Gastrocnemius medialis (tissue), 4 donors: Measurements from ENCODE around the gene EIF4H. TPM values are rescaled to one million over a fixed set of nuclear protein-coding genes. Genes with fewer than 3 reads are reported as not detected.

ENCODE experiments used
- ATAC-seq, 2 donors: fragments of 150-250 bp; one replicate each; pipeline ENCODE4 v1.9.1; 2016
- DNase-seq, 2 donors: peaks; one replicate each; pipeline ENCODE4 v3.0.0-alpha.2; 2019
- H3K27ac ChIP-seq, 4 donors: fragments of 200-600 bp; sonication (generic); 1 replicate in 1 of 4; 2 replicates in 3 of 4; pipeline ENCODE4 v1.5.1; 2016 to 2018; ENCODE audit warnings: mild to moderate bottlenecking in 2 of 4, moderate library complexity in 1 of 4
- H3K27me3 ChIP-seq, 3 donors: fragments of 200-600 bp; sonication (generic) in 2 of 3; 1 replicate in 1 of 3; 2 replicates in 2 of 3; pipeline versions ENCODE4 v1.5.1 to v1.6.0; 2016 to 2019; ENCODE audit warnings: mild to moderate bottlenecking in 1 of 3, moderate library complexity in 1 of 3
- H3K36me3 ChIP-seq, 2 donors: fragments of 200-600 bp; sonication (generic) in 1 of 2; one replicate each; pipeline ENCODE4 v1.5.1; 2017 to 2018
- H3K4me1 ChIP-seq, 2 donors: fragments of 200-600 bp; sonication (generic) in 1 of 2; one replicate each; pipeline ENCODE4 v1.5.1; 2016 to 2017; ENCODE audit warnings: mild to moderate bottlenecking in 2 of 2
- H3K4me3 ChIP-seq, 4 donors: fragments of 200-600 bp; sonication (generic) in 3 of 4; 1 replicate in 1 of 4; 2 replicates in 3 of 4; pipeline ENCODE4 v1.5.1; 2016 to 2019; ENCODE audit warnings: mild to moderate bottlenecking in 2 of 4
- H3K9me3 ChIP-seq, 3 donors: fragments of 200-600 bp; sonication (generic) in 2 of 3; 1 replicate in 1 of 3; 2 replicates in 2 of 3; pipeline ENCODE4 v1.5.1; 2016 to 2019
- CTCF ChIP-seq, 5 experiments: fragments of 450-650 bp in 3 of 5; fragments of 200-600 bp in 2 of 5; sonication (generic) in 2 of 5; IDR thresholded peaks in 4 of 5; conservative IDR thresholded peaks in 1 of 5; 1 replicate in 4 of 5; 2 replicates in 1 of 5; pipeline ENCODE4 v1.5.1; 2016 to 2019; ENCODE audit warnings: antibody characterized with exemption in 5 of 5, mild to moderate bottlenecking in 3 of 5, moderate library complexity in 3 of 5
- POLR2A ChIP-seq, 2 donors: fragments of 450-650 bp; IDR thresholded peaks; one replicate each; pipeline ENCODE4 v1.6.1; 2017; ENCODE audit warnings: antibody characterized with exemption in 2 of 2, mild to moderate bottlenecking in 2 of 2, moderate library complexity in 2 of 2
- in situ Hi-C, 4 donors: fragments of 200-750 bp; cut with MboI; loops; one replicate each; pipeline versions ENCODE4 v1.15.0 to v1.8.0; 2017; ENCODE audit warnings: low sequenced_read_pairs in 4 of 4
- intact Hi-C: fragments of 100-400 bp; cut with DNase I; formaldehyde crosslinking; loops from one replicate; pipeline ENCODE4 v1.15.1; 2023; ENCODE audit warnings: low total_unique reads
- total RNA-seq, 4 donors: library from RNA; depleted of rRNA; stranded (reverse); fragments of >200 nt; gene quantifications; one replicate each; pipeline versions ENCODE4 v1.1.0 to v1.2.3, GENCODE V29; 2016

EIF4H gene
- total RNA-seq, 4 donors from 2014 or later: 247 to 430 (median 309) TPM

- intact Hi-C loops: no loop called here
- no peak for DNase-seq
- H3K9me3 ChIP-seq: no peaks in the 10 kb centered on the region
- in situ Hi-C loops: no loop called here
- no peak overlapping the region for H3K27ac ChIP-seq
- H3K4me1 ChIP-seq: no peaks in the 10 kb centered on the region
- no peak for ATAC-seq
- H3K27me3 ChIP-seq: no peaks in the 10 kb centered on the region
- H3K4me3 ChIP-seq: no peak overlapping the region
- H3K36me3 ChIP-seq: peaks cover 0 to 49% of the 10 kb centered on the region in 2 donors
- TF ChIP-seq POLR2A (IDR thresholded peaks at IDR 0.05) (no peak), CTCF (IDR thresholded peaks at IDR 0.05 in 4 of 5, conservative IDR thresholded peaks at IDR 0.05 in 1 of 5) (no peak)
These were observed 56.5 kb downstream of the EIF4H start for GRCh38 chr7:74230446-74231231.

DNA sequence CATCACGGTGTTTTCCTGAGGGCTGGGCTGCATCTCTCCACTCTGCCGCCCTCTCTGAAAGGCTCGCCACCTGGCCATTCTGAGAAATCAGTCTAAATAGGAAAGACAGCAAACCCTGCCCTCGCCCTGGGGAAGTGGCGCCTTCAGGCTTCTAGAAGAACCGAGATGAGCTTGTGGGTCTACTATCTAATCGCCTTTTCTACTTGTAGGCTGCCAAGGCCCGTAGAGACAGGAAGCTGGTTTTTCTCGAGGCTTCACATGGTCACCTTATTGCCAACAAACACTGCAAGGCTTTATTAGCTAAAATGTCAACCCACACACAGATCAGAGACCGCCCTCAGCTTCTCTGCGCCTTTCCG, 57.1 kb downstream of the EIF4H start:
- H3K36me3 ChIP-seq: peaks cover 0 to 50% of the 10 kb centered on the region in 2 donors
- in situ Hi-C loops (no loop called here), intact Hi-C loops (no loop called here)
- no peaks in the 10 kb centered on the region for H3K9me3 ChIP-seq
- H3K27me3 ChIP-seq: no peaks in the 10 kb centered on the region
- no peak overlapping the region for H3K27ac ChIP-seq
- TF ChIP-seq CTCF (IDR thresholded peaks at IDR 0.05 in 4 of 5, conservative IDR thresholded peaks at IDR 0.05 in 1 of 5): no peak
- TF ChIP-seq POLR2A (IDR thresholded peaks at IDR 0.05): no peak
- H3K4me1 ChIP-seq: no peaks in the 10 kb centered on the region
- ATAC-seq (no peak), DNase-seq (no peak)
- H3K4me3 ChIP-seq: no peak overlapping the region

GRCh38 chr7:74233655-74234285, 59.6 kb downstream of the EIF4H start:
- no peaks in the 10 kb centered on the region for H3K9me3 ChIP-seq
- TF ChIP-seq POLR2A (IDR thresholded peaks at IDR 0.05): no peak
- TF ChIP-seq CTCF (IDR thresholded peaks at IDR 0.05 in 4 of 5, conservative IDR thresholded peaks at IDR 0.05 in 1 of 5): no peak
- H3K36me3 ChIP-seq: peaks cover 0 to 64% of the 10 kb centered on the region in 2 donors
- no peaks in the 10 kb centered on the region for H3K27me3 ChIP-seq
- intact Hi-C loops (no loop called here), in situ Hi-C loops (no loop called here)
- H3K4me3 ChIP-seq: no peak overlapping the region
- ATAC-seq: no peak
- DNase-seq: no peak
- no peak overlapping the region for H3K27ac ChIP-seq
- no peaks in the 10 kb centered on the region for H3K4me1 ChIP-seq

DNA sequence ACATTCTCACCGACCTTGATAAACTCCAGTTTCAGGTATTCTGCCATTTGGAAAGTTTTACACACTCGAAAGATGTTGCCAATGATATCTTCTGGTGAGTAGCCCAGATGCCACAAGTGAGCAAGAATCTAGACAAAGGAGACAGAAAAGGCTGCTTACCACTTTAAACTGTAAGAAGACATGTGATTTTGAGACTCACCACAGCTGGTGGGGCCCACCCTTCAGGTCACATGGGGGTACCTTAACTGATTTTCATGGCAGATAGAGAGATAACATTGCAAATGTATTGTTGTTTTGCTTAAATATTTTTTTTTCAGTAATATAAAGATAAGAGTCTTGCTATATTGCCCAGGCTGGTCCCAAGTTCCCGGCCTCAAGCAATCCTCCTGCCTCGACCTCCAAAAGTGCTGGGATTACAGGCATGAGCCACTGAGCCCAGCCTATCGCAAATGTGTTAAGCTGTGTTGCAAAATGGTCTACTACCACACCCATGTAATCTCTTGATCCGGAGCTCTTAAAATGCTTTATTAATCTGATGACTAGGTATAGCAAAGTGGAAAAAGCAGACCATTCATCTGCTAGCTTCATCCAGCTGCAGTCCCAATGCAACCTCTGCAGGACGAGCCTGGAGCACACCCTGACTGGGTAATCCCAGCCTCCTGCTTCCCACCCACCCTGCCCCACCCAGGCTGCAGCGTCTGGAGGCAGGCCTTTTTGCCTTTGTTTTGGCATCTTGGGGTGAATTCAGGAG, 61.5 kb downstream of the EIF4H start:
- H3K9me3 ChIP-seq: no peaks in the 10 kb centered on the region
- ATAC-seq (no peak), DNase-seq (no peak)
- peaks cover 0 to 64% of the 10 kb centered on the region in 2 donors for H3K36me3 ChIP-seq
- H3K4me1 ChIP-seq: no peaks in the 10 kb centered on the region
- H3K4me3 ChIP-seq: no peak overlapping the region
- no peaks in the 10 kb centered on the region for H3K27me3 ChIP-seq
- intact Hi-C loops (no loop called here), in situ Hi-C loops (no loop called here)
- TF ChIP-seq CTCF (IDR thresholded peaks at IDR 0.05 in 4 of 5, conservative IDR thresholded peaks at IDR 0.05 in 1 of 5) (no peak), POLR2A (IDR thresholded peaks at IDR 0.05) (no peak)
- no peak overlapping the region for H3K27ac ChIP-seq
